ENCODE results near the gene SDHA. TPM values are rescaled to one million over a fixed set of nuclear protein-coding genes. Genes with fewer than 3 reads are reported as not detected.
"Not testable (repeated sequence)": the region's sequence is repeated elsewhere in the genome, so short reads cannot be mapped to it uniquely, and the experiment has no call there.

Gene SDHA
- total RNA-seq, 2 donors from 2014 or later: 62.8 to 75.5 TPM

DNA sequence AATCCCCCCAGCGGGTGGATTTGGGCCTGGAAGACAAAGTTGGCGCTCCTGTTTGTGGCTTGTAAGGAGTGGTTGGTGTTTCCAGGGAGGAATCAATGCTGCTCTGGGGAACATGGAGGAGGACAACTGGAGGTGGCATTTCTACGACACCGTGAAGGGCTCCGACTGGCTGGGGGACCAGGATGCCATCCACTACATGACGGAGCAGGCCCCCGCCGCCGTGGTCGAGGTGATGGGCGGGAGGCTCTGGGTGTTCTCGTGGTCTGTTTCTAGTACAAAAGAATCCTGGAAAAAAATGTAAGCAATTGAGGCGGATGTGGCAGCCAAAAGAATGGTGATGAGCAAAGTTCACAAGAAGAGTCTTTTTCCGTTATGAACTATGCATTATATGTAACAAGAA is 7.2 kb downstream of the SDHA start:
- no peak for ATAC-seq

DNA sequence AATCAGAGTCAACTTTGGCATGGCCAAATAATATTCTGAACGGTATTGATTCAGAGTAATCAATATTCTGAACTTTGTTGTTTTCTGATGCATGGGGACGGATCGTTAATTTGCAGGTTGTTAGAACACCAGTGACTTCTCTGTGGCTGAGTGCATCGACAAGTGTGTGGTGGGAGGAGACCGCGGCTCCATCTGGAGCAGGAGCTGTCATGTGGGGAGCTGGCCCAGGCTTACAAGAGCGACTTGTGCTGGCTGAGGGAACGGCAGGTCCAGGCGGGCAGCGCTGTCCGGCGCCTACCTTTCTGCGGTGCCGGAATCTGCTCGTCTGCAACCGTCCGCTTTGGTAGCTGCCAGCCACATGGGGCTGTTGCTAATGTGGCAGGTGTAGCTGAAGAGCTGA is 9.3 kb downstream of the SDHA start:
- H3K27ac ChIP-seq; H3K27me3 ChIP-seq; ATAC-seq; intact Hi-C loops (cut with DNase I); H3K4me1 ChIP-seq; H3K4me3 ChIP-seq; H3K9me3 ChIP-seq; DNase-seq: not testable (repeated sequence)
- WGBS, 2 donors: 93 to 95% methylated on average over 17 of the region's 17 CpGs
- H3K36me3 ChIP-seq (replicated peaks in 1 of 2; ENCODE audit: insufficient read depth in 1 of 2, low read depth in 2 of 2): peaks cover 17 to 39% of the 10 kb centered on the region in 2 donors

More for the DNA sequence above, 7.2 kb downstream of the SDHA start:
- Histone ChIP-seq H3K27me3 (no peaks in the 10 kb centered on the region), H3K9me3 (no peaks in the 10 kb centered on the region), H3K4me3 (no peak overlapping the region), H3K4me1 (peaks cover 9% of the 10 kb centered on the region), H3K27ac (no peak overlapping the region), H3K36me3 (replicated peaks in 1 of 2; ENCODE audit: insufficient read depth in 1 of 2, low read depth in 2 of 2) (peaks cover 17 to 35% of the 10 kb centered on the region in 2 donors)
- no peak for TF ChIP-seq POLR2A (IDR thresholded peaks at IDR 0.05)
- no peak for TF ChIP-seq CTCF (IDR thresholded peaks at IDR 0.05)
- intact Hi-C loops (cut with DNase I): no loop called here
- 93 to 97% methylated on average over 14 of the region's 14 CpGs for WGBS, 2 donors
- DNase-seq: no peak

GRCh38 chr5:228886-229285 is 10.8 kb downstream of the SDHA start:
- no peaks in the 10 kb centered on the region for H3K27me3 ChIP-seq
- DNase-seq (no peak), ATAC-seq (no peak)
- no peaks in the 10 kb centered on the region for H3K9me3 ChIP-seq
- H3K4me3 ChIP-seq: no peak overlapping the region
- H3K36me3 ChIP-seq (replicated peaks in 1 of 2; ENCODE audit: insufficient read depth in 1 of 2, low read depth in 2 of 2): peaks cover 17 to 44% of the 10 kb centered on the region in 2 donors
- no peak overlapping the region for H3K27ac ChIP-seq
- TF ChIP-seq CTCF (IDR thresholded peaks at IDR 0.05) (no peak), POLR2A (IDR thresholded peaks at IDR 0.05) (no peak)
- WGBS, 2 donors: 94 to 95% methylated on average over 3 of the region's 3 CpGs
- intact Hi-C loops (cut with DNase I): no loop called here
- no peaks in the 10 kb centered on the region for H3K4me1 ChIP-seq

DNA sequence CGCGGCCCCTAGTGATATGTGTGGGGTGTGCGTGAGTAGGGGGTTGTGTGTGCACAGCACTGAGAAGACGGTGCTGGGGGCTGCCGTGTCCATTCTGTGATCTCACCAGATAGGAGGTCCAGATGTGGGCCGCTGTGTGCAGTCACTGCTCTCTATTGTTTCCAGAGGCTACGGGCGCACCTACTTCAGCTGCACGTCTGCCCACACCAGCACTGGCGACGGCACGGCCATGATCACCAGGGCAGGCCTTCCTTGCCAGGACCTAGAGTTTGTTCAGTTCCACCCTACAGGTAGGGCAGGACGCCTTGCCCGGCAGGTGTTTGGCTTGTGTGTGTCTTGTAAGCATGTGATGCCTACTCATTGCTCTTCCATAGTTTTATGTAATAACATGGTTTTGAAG is 12.6 kb downstream of the SDHA start:
- no peaks in the 10 kb centered on the region for H3K4me1 ChIP-seq
- H3K27ac ChIP-seq: no peak overlapping the region
- no peaks in the 10 kb centered on the region for H3K27me3 ChIP-seq
- no peaks in the 10 kb centered on the region for H3K9me3 ChIP-seq
- no peak overlapping the region for H3K4me3 ChIP-seq
- ATAC-seq (no peak), DNase-seq (no peak)
- WGBS, 2 donors: 91 to 99% methylated on average over 10 to 13 of the region's 14 CpGs
- intact Hi-C loops (cut with DNase I): no loop called here
- TF ChIP-seq CTCF (IDR thresholded peaks at IDR 0.05): no peak
- TF ChIP-seq POLR2A (IDR thresholded peaks at IDR 0.05): no peak
- H3K36me3 ChIP-seq (replicated peaks in 1 of 2; ENCODE audit: insufficient read depth in 1 of 2, low read depth in 2 of 2): peaks cover 7 to 43% of the 10 kb centered on the region in 2 donors

DNA sequence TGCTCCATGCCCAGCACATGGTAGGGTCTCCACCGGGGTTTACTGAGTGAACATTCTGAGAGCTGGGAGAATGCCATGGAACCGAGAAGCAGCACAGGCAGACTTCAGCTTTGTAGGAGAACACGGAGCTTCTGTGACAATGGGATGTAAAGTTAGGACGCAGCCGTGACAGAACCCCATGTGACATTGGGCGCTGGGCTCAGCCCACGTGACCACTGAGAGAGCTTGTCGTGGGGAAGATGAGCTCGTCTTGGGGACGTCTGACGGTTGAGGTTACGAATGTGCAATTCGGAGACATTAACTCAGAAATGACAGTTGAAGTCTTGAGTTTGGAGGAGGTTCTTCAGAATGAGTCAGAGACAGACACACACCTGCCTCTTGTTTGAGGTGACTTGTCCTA is 13.5 kb downstream of the SDHA start:
- peaks cover 0 to 43% of the 10 kb centered on the region in 2 donors for H3K36me3 ChIP-seq (replicated peaks in 1 of 2; ENCODE audit: insufficient read depth in 1 of 2, low read depth in 2 of 2)
- DNase-seq: no peak
- ATAC-seq: no peak
- no peak overlapping the region for H3K27ac ChIP-seq
- no peaks in the 10 kb centered on the region for H3K4me1 ChIP-seq
- no peak overlapping the region for H3K4me3 ChIP-seq
- no peaks in the 10 kb centered on the region for H3K9me3 ChIP-seq
- intact Hi-C loops (cut with DNase I): no loop called here
- TF ChIP-seq CTCF (IDR thresholded peaks at IDR 0.05) (no peak), POLR2A (IDR thresholded peaks at IDR 0.05) (no peak)
- 90 to 92% methylated on average over 13 of the region's 13 CpGs for whole genome bisulfite sequencing, 2 donors
- H3K27me3 ChIP-seq: no peaks in the 10 kb centered on the region

- H3K9me3 ChIP-seq; H3K27ac ChIP-seq; H3K4me3 ChIP-seq; ATAC-seq; DNase-seq; H3K4me1 ChIP-seq; intact Hi-C loops (cut with DNase I); H3K27me3 ChIP-seq: not testable (repeated sequence)
- peaks cover 0 to 34% of the 10 kb centered on the region in 2 donors for H3K36me3 ChIP-seq (replicated peaks in 1 of 2; ENCODE audit: insufficient read depth in 1 of 2, low read depth in 2 of 2)
- WGBS, 2 donors: 94 to 95% methylated on average over 20 of the region's 20 CpGs
Observed at GRCh38 chr5:233426-233825, 15.3 kb downstream of the SDHA start.
